Glutamatergic neuron (in vitro differentiated cells): ENCODE results near the gene KCNQ1. TPM values are rescaled to one million over a fixed set of nuclear protein-coding genes. Genes with fewer than 3 reads are reported as not detected.

Experiments used
- DNase-seq: peaks from one replicate; pipeline ENCODE4 v3.0.0; 2022
- H3K27ac Mint-ChIP-seq: one replicate; pipeline ENCODE4 v1.8.0; 2020; ENCODE audit warnings: mild to moderate bottlenecking, mixed read lengths, inconsistent platforms; ENCODE audit not compliant: unreplicated experiment
- H3K27me3 Mint-ChIP-seq: one replicate; pipeline ENCODE4 v1.8.0; 2020; ENCODE audit warnings: mild to moderate bottlenecking, moderate library complexity, mixed read lengths, inconsistent platforms; ENCODE audit not compliant: unreplicated experiment
- H3K36me3 Mint-ChIP-seq: one replicate; pipeline ENCODE4 v1.8.0; 2020; ENCODE audit warnings: mild to moderate bottlenecking, mixed read lengths, inconsistent platforms; ENCODE audit not compliant: unreplicated experiment
- H3K4me1 Mint-ChIP-seq: one replicate; pipeline ENCODE4 v1.8.0; 2020; ENCODE audit warnings: mild to moderate bottlenecking, low read depth, mixed read lengths, inconsistent platforms; ENCODE audit not compliant: unreplicated experiment
- H3K4me3 Mint-ChIP-seq: one replicate; pipeline ENCODE4 v1.8.0; 2020; ENCODE audit warnings: mild to moderate bottlenecking, mixed read lengths, inconsistent platforms; ENCODE audit not compliant: unreplicated experiment
- H3K9me3 Mint-ChIP-seq: one replicate; pipeline ENCODE4 v1.8.0; 2020; ENCODE audit warnings: mild to moderate bottlenecking, moderate library complexity, mixed read lengths, inconsistent platforms; ENCODE audit not compliant: unreplicated experiment
- total RNA-seq: library from RNA; stranded (reverse); fragmentation: NEBNext Ultra II Directional; extraction: Animal tissue kit (Norgen Biotek cat#: 25700); gene quantifications from one replicate; pipeline ENCODE4 v1.2.1, GENCODE V29; 2021; ENCODE audit not compliant: unreplicated experiment
- TF ChIP-seq, protein P1 (sequence below): fragments of 200-600 bp; sonication (generic); IDR thresholded peaks from one replicate; pipeline ENCODE4 v1.5.0; 2021; ENCODE audit not compliant: partially characterized antibody, unreplicated experiment

The KCNQ1 gene
- total RNA-seq, 1 donor from 2014 or later, result 0.44 TPM

DNA sequence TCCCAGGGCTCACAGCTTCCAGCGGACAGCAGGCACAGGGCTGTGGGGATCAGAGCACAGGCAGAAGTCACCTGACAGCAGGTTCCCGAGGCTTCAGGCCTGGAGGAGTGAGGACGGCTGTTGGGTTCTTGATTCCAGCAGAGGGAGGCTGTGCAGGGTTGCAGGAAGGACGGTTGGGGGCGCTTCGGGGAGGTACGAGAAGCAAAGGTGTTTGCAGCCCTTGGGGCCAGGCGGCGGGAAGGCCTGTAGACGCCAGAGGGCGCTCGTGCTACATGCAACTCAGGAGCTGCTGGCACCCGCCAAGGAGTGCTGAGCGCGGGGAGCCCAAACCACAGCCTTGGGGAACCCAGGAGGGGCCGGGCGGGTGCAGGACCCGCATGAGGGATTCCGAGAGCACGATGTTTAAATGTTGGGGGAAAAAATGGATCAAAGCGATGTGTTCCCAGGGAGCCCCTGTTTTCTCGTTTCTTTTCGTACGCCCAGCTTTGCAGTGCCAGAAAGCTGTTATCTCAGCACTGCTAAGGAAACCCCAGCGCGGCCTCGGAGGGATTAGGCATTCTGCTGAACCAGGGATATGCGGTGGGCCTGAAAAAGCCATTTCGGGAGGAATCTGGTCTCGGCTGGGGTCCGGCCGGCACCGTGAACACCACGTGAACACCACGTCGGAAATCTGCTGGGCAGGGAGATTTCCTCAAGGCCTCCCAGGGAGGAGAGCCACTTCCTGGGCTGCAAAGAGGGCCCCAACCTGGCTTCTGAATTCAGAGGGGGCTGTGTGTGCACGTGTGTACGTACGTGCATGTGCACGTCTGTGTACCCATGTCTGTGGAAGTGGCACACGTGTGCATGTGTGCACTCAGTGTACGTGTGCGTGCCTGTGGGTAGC is 88.1 kb downstream of the KCNQ1 start:
- peak overlapping the region; percentile 90 for H3K27ac Mint-ChIP-seq
- no peak overlapping the region for H3K4me3 Mint-ChIP-seq
- peak; percentile 98 for DNase-seq
- TF ChIP-seq, protein P1, sequence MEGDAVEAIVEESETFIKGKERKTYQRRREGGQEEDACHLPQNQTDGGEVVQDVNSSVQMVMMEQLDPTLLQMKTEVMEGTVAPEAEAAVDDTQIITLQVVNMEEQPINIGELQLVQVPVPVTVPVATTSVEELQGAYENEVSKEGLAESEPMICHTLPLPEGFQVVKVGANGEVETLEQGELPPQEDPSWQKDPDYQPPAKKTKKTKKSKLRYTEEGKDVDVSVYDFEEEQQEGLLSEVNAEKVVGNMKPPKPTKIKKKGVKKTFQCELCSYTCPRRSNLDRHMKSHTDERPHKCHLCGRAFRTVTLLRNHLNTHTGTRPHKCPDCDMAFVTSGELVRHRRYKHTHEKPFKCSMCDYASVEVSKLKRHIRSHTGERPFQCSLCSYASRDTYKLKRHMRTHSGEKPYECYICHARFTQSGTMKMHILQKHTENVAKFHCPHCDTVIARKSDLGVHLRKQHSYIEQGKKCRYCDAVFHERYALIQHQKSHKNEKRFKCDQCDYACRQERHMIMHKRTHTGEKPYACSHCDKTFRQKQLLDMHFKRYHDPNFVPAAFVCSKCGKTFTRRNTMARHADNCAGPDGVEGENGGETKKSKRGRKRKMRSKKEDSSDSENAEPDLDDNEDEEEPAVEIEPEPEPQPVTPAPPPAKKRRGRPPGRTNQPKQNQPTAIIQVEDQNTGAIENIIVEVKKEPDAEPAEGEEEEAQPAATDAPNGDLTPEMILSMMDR, result peak; percentile 95
- peaks cover 2% of the 10 kb centered on the region for H3K4me1 Mint-ChIP-seq
- no peaks in the 10 kb centered on the region for H3K9me3 Mint-ChIP-seq
- peaks cover 11% of the 10 kb centered on the region for H3K27me3 Mint-ChIP-seq
- H3K36me3 Mint-ChIP-seq, result no peaks in the 10 kb centered on the region

DNA sequence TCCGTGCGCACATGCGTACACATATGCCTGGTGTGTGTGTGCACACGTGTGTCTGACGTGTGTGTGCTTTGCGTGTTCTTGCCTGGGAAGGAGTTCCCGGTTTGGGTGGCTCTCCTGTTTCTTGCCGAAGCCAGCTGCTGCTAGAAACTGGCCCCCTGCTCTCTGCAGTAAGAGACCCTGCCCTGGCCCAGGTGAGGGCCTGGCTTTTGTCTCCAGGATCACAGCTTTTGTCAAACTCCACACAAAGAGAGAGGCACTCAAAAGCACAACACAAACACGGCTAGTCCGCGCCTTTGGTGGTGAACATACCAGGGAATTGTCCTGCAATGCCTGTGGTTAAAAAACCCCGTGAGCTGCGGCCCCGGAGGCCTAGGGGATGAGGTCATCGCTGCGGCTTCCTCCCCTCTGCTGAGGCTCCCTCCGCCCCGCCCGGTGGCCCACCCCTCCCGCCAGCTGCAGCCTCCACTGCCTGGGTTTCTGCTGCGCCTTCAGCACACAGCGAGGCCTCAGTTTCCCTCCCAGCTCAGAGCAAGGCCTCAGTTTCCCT is 88.9 kb downstream of the KCNQ1 start:
- Mint-ChIP-seq H3K27ac (peak overlapping the region; percentile 90), H3K9me3 (no peaks in the 10 kb centered on the region), H3K36me3 (no peaks in the 10 kb centered on the region), H3K27me3 (peaks cover 8% of the 10 kb centered on the region), H3K4me3 (peak overlapping the region; percentile 59), H3K4me1 (peaks cover 2% of the 10 kb centered on the region)
- peak; percentile 85 for DNase-seq
- TF ChIP-seq, protein P1, result no peak

DNA sequence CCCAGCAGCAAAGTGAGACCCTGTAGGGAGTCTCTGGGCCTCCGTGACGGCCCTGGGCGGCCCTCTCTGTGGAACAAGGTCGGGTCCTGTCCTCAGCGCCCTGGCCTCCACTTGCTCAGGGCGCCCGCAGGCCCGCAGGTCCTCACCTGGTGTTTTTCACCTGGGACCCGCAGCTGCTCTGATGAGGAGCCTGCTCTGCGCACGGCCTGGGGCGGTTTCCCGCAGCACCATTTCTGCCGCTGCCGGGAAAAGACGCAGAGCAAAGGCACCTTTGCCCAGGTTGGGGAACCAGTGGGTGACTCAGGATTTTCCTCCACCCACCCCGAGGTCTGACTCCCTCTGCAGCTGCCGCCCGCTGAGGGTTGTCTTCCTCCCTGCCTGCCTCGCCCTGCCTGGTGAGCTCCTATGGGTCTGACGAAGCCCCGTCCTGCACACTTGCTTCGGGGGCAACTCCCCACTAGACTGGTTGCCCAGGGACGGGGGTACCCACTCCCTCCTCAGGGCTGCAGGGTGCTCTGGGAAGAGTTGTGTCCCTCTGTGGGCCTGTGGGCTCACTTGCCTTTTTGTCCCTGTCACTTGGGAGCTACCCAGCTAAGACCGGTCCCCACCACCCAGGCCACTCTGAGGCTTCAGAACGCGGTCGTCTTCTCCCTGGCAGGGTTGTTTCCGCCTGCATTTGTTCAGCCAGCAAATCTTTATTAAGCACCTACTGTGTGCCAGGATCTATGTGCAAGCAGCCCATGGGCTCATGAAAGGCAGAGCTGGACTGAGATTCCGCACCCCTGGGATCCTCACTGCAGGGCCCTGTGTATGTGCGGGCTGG is 89.5 kb downstream of the KCNQ1 start:
- no peaks in the 10 kb centered on the region for H3K36me3 Mint-ChIP-seq
- H3K4me1 Mint-ChIP-seq, result peaks cover 2% of the 10 kb centered on the region
- no peak overlapping the region for H3K4me3 Mint-ChIP-seq
- peaks cover 7% of the 10 kb centered on the region for H3K27me3 Mint-ChIP-seq
- DNase-seq, result peak; percentile 21
- TF ChIP-seq, protein P1, result no peak
- no peaks in the 10 kb centered on the region for H3K9me3 Mint-ChIP-seq
- H3K27ac Mint-ChIP-seq, result peak overlapping the region; percentile 90

DNA sequence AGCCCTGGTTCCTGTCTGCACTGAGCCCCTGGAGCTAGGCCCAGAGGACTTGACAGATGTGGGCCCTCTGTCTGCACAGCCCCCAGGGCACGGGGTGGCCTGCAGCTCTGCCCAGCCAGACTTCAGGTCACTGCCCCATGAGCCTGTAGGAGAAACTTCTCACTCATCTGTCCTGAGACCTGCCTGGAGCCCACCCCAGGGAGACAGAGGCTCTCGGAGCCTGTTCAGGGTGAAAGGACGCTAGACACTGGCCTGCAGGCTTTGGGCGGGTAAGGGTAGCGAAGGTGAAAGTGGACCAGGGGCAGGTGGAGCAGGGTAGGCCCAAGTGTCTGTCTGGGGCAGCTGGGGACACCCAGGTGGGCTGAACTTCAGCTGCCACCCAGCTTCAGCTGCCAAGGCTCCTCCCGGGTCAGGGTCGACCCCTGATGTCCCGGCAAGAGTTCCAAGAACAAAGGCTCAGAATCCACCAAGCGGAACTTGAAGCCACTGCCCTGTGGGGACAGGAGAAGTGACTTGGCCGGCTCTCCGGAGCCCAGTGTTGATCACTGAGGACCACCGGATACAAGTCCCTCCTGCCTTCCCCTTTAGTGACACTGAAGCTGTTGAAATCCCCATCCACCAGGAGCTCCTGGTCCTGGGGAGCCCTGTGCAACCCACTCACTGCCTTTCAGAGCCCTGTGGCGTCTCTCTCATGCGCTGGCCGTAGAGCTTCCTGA is 90.3 kb downstream of the KCNQ1 start:
- Mint-ChIP-seq H3K27me3 (peaks cover 7% of the 10 kb centered on the region), H3K27ac (no peak overlapping the region), H3K9me3 (no peaks in the 10 kb centered on the region), H3K4me3 (no peak overlapping the region), H3K4me1 (peaks cover 2% of the 10 kb centered on the region), H3K36me3 (no peaks in the 10 kb centered on the region)
- peak; percentile 13 for DNase-seq
- TF ChIP-seq, protein P1, result no peak
